HCT116 (cell line): ENCODE results near the gene CIT. TPM values are rescaled to one million over a fixed set of nuclear protein-coding genes. Genes with fewer than 3 reads are reported as not detected.

ENCODE experiments used
- ATAC-seq: fragments of 200-7000 bp; cut with Tn5 transposase; 2 replicates; pipeline ENCODE4 v1.9.1; 2020; ENCODE audit warnings: mild to moderate bottlenecking, moderate library complexity
- BruUV-seq: library from RNA; stranded (reverse); fragments of 400-500 nt; replicated peaks from 2 replicates; lab custom pipeline; 2021; lab: Mats Ljungman, UMichigan
- CTCF ChIA-PET: fragments of 300-600 bp; sonication (Branson Sonifier 250); formaldehyde crosslinking; loops from one replicate; lab custom pipeline; 2021; ENCODE audit warnings: antibody characterized with exemption; lab: Charles Lee
- POLR2A ChIA-PET: fragments of 300-600, 350-600 bp; sonication (Branson Sonifier 250); formaldehyde crosslinking; loops from one replicate; lab custom pipeline; 2021; ENCODE audit warnings: antibody characterized with exemption; lab: Charles Lee
- RAD21 ChIA-PET, 2 experiments: fragments of 300-600 bp; sonication (Branson Sonifier 250); formaldehyde crosslinking; loops; one replicate each; lab custom pipeline; 2023; ENCODE audit warnings: low total read pairs in 2 of 2; ENCODE audit not compliant: uncharacterized antibody in 2 of 2, unreplicated experiment in 2 of 2, low non-redundant PET in 1 of 2; lab: Charles Lee
- DNase-seq: peaks from one replicate; pipeline ENCODE4 v3.0.0-alpha.2; 2010; ENCODE audit warnings: low read depth, low spot score
- H2AFZ ChIP-seq: fragments of 200-600 bp; shearing (Covaris generic), sonication (generic); 2 replicates; pipeline ENCODE4 v1.6.1; 2017; ENCODE audit warnings: low read depth, mixed run types, mixed read lengths, antibody characterized with exemption, low read length; ENCODE audit not compliant: poor library complexity, severe bottlenecking
- H3K27ac ChIP-seq: 2 replicates; pipeline ENCODE4 v1.5.1; 2012; ENCODE audit warnings: low read depth, low read length
- H3K27me3 ChIP-seq: fragments of 200-600 bp; sonication (generic); 2 replicates; pipeline ENCODE4 v1.6.1; 2016; ENCODE audit warnings: mixed run types, low read length, mixed read lengths; ENCODE audit not compliant: insufficient read depth
- H3K36me3 ChIP-seq, 2 experiments: fragments of 200-500 bp in 1 of 2; fragments of 200-600 bp in 1 of 2; sonication (Bioruptor generic) in 1 of 2; sonication (generic) in 1 of 2; 2 replicates each; pipeline versions ENCODE4 v1.5.1 to v1.6.1; 2014 to 2016; ENCODE audit warnings: low read length in 2 of 2, inconsistent platforms in 1 of 2, mixed read lengths in 1 of 2, mixed run types in 1 of 2; ENCODE audit not compliant: insufficient read depth in 2 of 2, control insufficient read depth in 1 of 2
- H3K4me1 ChIP-seq, 2 experiments: fragments of 200-600 bp in 1 of 2; sonication (generic) in 1 of 2; 2 replicates each; pipeline versions ENCODE4 v1.5.1 to v1.6.1; 2012 to 2017; ENCODE audit warnings: low read length in 2 of 2, inconsistent platforms in 1 of 2, mild to moderate bottlenecking in 1 of 2, mixed read lengths in 1 of 2, mixed run types in 1 of 2, moderate library complexity in 1 of 2; ENCODE audit not compliant: insufficient read depth in 2 of 2, control insufficient read depth in 1 of 2
- H3K4me2 ChIP-seq: fragments of 200-600 bp; sonication (generic); 2 replicates; pipeline ENCODE4 v1.6.1; 2017; ENCODE audit warnings: mixed run types, low read length, mixed read lengths
- H3K4me3 ChIP-seq, 2 experiments: fragments of 200-600 bp in 1 of 2; sonication (generic) in 1 of 2; replicated peaks in 1 of 2; 2 replicates each; pipeline ENCODE4 v1.5.1; 2011 to 2016; ENCODE audit warnings: low read length in 2 of 2, control low read depth in 1 of 2, low read depth in 1 of 2, mild to moderate bottlenecking in 1 of 2, mixed read lengths in 1 of 2, mixed run types in 1 of 2
- H3K79me2 ChIP-seq: fragments of 200-600 bp; sonication (generic); 2 replicates; pipeline ENCODE4 v1.6.1; 2017; ENCODE audit warnings: mild to moderate bottlenecking, mixed run types, low read length, moderate library complexity, mixed read lengths; ENCODE audit not compliant: insufficient read depth
- H3K9ac ChIP-seq: fragments of 200-600 bp; sonication (generic); 2 replicates; pipeline ENCODE4 v1.6.1; 2016; ENCODE audit warnings: low read length, mixed read lengths
- H3K9me2 ChIP-seq: fragments of 200-600 bp; sonication (generic), shearing (Covaris generic); 2 replicates; pipeline ENCODE4 v1.6.1; 2017; ENCODE audit warnings: mixed run types, mild to moderate bottlenecking, moderate library complexity; ENCODE audit not compliant: insufficient read depth
- H3K9me3 ChIP-seq, 2 experiments: fragments of 200-500 bp in 1 of 2; fragments of 200-600 bp in 1 of 2; sonication (Bioruptor generic) in 1 of 2; sonication (generic) in 1 of 2; 2 replicates each; pipeline ENCODE4 v1.6.1; 2014 to 2017; ENCODE audit warnings: low read length in 2 of 2, mixed read lengths in 2 of 2, inconsistent platforms in 1 of 2, low read depth in 1 of 2, mild to moderate bottlenecking in 1 of 2, mixed run types in 1 of 2, moderate library complexity in 1 of 2; ENCODE audit not compliant: control insufficient read depth in 1 of 2, insufficient read depth in 1 of 2
- H4K20me1 ChIP-seq: fragments of 200-600 bp; sonication (generic), shearing (Covaris generic); 2 replicates; pipeline ENCODE4 v1.6.1; 2017; ENCODE audit warnings: mixed run types, mild to moderate bottlenecking, moderate library complexity; ENCODE audit not compliant: insufficient read depth
- CBX3 ChIP-seq: IDR thresholded peaks from 2 replicates; pipeline ENCODE4 v1.6.1; 2012; ENCODE audit warnings: low read depth
- CEBPB ChIP-seq: IDR thresholded peaks from 2 replicates; pipeline ENCODE4 v1.6.1; 2012; ENCODE audit warnings: low read depth
- CTCF ChIP-seq, 3 experiments: fragments of 200-600 bp in 1 of 3; sonication (generic) in 1 of 3; IDR thresholded peaks in 2 of 3; conservative IDR thresholded peaks in 1 of 3; 2 replicates each; pipeline ENCODE4 v1.5.1; 2012 to 2017; ENCODE audit warnings: low read depth in 2 of 3, low read length in 2 of 3, antibody characterized with exemption in 1 of 3, borderline replicate concordance in 1 of 3, control low read depth in 1 of 3, mild to moderate bottlenecking in 1 of 3, mixed read lengths in 1 of 3, mixed run types in 1 of 3, moderate library complexity in 1 of 3; ENCODE audit not compliant: insufficient read depth in 1 of 3
- ELF1 ChIP-seq: IDR thresholded peaks from 2 replicates; pipeline ENCODE4 v1.6.1; 2012; ENCODE audit warnings: low read depth, borderline replicate concordance
- EZH2phosphoT487 ChIP-seq: fragments of 200-600 bp; IDR thresholded peaks from 2 replicates; pipeline ENCODE4 v1.6.1; 2018; ENCODE audit warnings: antibody characterized with exemption, borderline replicate concordance
- FOSL1 ChIP-seq: IDR thresholded peaks from 2 replicates; pipeline ENCODE4 v1.6.1; 2012; ENCODE audit warnings: low read depth
- POLR2A ChIP-seq: IDR thresholded peaks from 2 replicates; pipeline ENCODE4 v1.7.0; 2011; ENCODE audit warnings: borderline replicate concordance; ENCODE audit not compliant: insufficient read depth, insufficient read length; ENCODE audit errors: extremely low read depth
- RAD21 ChIP-seq: IDR thresholded peaks from 2 replicates; pipeline ENCODE4 v1.6.1; 2012; ENCODE audit warnings: low read depth, mild to moderate bottlenecking
- SIN3A ChIP-seq: IDR thresholded peaks from 2 replicates; pipeline ENCODE4 v1.6.1; 2012; ENCODE audit warnings: low read depth
- SP1 ChIP-seq: IDR thresholded peaks from 2 replicates; pipeline ENCODE4 v1.6.1; 2012; ENCODE audit warnings: low read depth
- TCF7L2 ChIP-seq: IDR thresholded peaks from 2 replicates; pipeline ENCODE4 v1.7.0; 2011; ENCODE audit warnings: borderline replicate concordance, inconsistent platforms; ENCODE audit not compliant: insufficient read depth, insufficient read length; ENCODE audit errors: extremely low read depth
- ZNF274 ChIP-seq: fragments of 200-500 bp; sonication (Bioruptor generic); IDR thresholded peaks from 2 replicates; pipeline ENCODE4 v1.6.1; 2014; ENCODE audit warnings: mild to moderate bottlenecking, low read depth, low read length, inconsistent platforms
- intact Hi-C: fragments of 100-400 bp; cut with micrococcal nuclease; formaldehyde crosslinking; loops from 2 replicates; pipeline ENCODE4 v1.10.0; 2022
- total RNA-seq: library from RNA; stranded (reverse); gene quantifications from one replicate; pipeline ENCODE4 v1.2.1, GENCODE V29; 2021; ENCODE audit not compliant: unreplicated experiment
- TF ChIP-seq, protein P1 (sequence below): IDR thresholded peaks from 2 replicates; pipeline ENCODE4 v1.6.1; 2012; ENCODE audit warnings: low read depth
- TF ChIP-seq, protein P2 (sequence below): IDR thresholded peaks from 2 replicates; pipeline ENCODE4 v1.6.1; 2011; ENCODE audit warnings: mild to moderate bottlenecking, low read length, moderate library complexity; ENCODE audit not compliant: insufficient replicate concordance; ENCODE audit errors: extremely low read depth
- TF ChIP-seq, protein P3 (sequence below): IDR thresholded peaks from 2 replicates; pipeline ENCODE4 v1.6.1; 2012
- TF ChIP-seq, protein P4 (sequence below): IDR thresholded peaks from 2 replicates; pipeline ENCODE4 v1.6.1; 2012

CIT gene
- total RNA-seq, 1 experiment from 2014 or later, result 54.2 TPM

DNA sequence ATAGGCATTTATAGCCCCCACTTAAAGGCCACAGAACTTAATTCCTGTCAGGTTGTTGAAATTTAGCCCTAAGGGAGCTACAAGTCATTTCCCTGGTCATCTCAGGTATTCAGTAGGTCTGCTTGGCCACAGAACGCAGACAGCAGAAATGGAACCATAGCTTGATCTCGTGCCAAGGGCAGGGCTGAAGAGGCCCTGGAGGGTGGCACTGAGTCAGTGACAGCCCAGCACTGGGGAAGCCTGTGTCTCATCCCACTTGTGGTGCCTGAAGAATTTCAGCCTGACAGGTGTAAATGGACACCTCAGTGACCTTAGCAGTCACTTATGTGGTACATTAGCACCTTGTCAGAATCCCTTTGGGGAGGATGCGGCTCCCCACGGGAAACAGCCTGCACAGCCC lies 202.6 kb downstream of the CIT start:
- Histone ChIP-seq H4K20me1 (no peaks in the 10 kb centered on the region), H3K4me1 (peaks cover 0 to 2% of the 10 kb centered on the region in 2 experiments; a peak in 1 of 4 replicates), H3K27me3 (no peaks in the 10 kb centered on the region), H3K9me2 (no peaks in the 10 kb centered on the region), H3K79me2 (peaks cover 25% of the 10 kb centered on the region), H3K4me2 (no peak overlapping the region), H3K36me3 (peaks cover 47 to 84% of the 10 kb centered on the region in 2 experiments), H2AFZ (no peak overlapping the region), H3K9ac (no peak overlapping the region), H3K27ac (no peak overlapping the region), H3K4me3 (no peak overlapping the region), H3K9me3 (no peaks in the 10 kb centered on the region)
- DNase-seq (no peak), ATAC-seq (no peak; the same call in 1 of the 2 replicates)
- CTCF ChIA-PET, result no interaction called here
- no peak for TF ChIP-seq ELF1
- TF ChIP-seq CTCF (IDR thresholded peaks at IDR 0.05 in 2 of 3, conservative IDR thresholded peaks at IDR 0.05 in 1 of 3; ENCODE audit: borderline replicate concordance in 1 of 3, insufficient read depth in 1 of 3, low read depth in 2 of 3, low read length in 2 of 3), result no peak
- no peak for TF ChIP-seq SP1
- TF ChIP-seq, protein P1, sequence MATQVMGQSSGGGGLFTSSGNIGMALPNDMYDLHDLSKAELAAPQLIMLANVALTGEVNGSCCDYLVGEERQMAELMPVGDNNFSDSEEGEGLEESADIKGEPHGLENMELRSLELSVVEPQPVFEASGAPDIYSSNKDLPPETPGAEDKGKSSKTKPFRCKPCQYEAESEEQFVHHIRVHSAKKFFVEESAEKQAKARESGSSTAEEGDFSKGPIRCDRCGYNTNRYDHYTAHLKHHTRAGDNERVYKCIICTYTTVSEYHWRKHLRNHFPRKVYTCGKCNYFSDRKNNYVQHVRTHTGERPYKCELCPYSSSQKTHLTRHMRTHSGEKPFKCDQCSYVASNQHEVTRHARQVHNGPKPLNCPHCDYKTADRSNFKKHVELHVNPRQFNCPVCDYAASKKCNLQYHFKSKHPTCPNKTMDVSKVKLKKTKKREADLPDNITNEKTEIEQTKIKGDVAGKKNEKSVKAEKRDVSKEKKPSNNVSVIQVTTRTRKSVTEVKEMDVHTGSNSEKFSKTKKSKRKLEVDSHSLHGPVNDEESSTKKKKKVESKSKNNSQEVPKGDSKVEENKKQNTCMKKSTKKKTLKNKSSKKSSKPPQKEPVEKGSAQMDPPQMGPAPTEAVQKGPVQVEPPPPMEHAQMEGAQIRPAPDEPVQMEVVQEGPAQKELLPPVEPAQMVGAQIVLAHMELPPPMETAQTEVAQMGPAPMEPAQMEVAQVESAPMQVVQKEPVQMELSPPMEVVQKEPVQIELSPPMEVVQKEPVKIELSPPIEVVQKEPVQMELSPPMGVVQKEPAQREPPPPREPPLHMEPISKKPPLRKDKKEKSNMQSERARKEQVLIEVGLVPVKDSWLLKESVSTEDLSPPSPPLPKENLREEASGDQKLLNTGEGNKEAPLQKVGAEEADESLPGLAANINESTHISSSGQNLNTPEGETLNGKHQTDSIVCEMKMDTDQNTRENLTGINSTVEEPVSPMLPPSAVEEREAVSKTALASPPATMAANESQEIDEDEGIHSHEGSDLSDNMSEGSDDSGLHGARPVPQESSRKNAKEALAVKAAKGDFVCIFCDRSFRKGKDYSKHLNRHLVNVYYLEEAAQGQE, result no peak
- TF ChIP-seq CBX3, result no peak
- no peak for TF ChIP-seq POLR2A
- no peak for TF ChIP-seq TCF7L2
- TF ChIP-seq EZH2phosphoT487, result no peak
- TF ChIP-seq, protein P2, sequence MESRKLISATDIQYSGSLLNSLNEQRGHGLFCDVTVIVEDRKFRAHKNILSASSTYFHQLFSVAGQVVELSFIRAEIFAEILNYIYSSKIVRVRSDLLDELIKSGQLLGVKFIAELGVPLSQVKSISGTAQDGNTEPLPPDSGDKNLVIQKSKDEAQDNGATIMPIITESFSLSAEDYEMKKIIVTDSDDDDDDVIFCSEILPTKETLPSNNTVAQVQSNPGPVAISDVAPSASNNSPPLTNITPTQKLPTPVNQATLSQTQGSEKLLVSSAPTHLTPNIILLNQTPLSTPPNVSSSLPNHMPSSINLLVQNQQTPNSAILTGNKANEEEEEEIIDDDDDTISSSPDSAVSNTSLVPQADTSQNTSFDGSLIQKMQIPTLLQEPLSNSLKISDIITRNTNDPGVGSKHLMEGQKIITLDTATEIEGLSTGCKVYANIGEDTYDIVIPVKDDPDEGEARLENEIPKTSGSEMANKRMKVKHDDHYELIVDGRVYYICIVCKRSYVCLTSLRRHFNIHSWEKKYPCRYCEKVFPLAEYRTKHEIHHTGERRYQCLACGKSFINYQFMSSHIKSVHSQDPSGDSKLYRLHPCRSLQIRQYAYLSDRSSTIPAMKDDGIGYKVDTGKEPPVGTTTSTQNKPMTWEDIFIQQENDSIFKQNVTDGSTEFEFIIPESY, result no peak
- TF ChIP-seq RAD21, result no peak
- no peak for TF ChIP-seq CEBPB
- no peak for TF ChIP-seq SIN3A
- TF ChIP-seq, protein P3, sequence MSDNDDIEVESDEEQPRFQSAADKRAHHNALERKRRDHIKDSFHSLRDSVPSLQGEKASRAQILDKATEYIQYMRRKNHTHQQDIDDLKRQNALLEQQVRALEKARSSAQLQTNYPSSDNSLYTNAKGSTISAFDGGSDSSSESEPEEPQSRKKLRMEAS, result no peak
- no peak for TF ChIP-seq ZNF274
- TF ChIP-seq, protein P4, sequence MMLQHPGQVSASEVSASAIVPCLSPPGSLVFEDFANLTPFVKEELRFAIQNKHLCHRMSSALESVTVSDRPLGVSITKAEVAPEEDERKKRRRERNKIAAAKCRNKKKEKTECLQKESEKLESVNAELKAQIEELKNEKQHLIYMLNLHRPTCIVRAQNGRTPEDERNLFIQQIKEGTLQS, result no peak
- no peak for TF ChIP-seq FOSL1
- no TSS peak for BruUV-seq
- POLR2A ChIA-PET, result no interaction called here
- RAD21 ChIA-PET, result no interaction called here
- intact Hi-C loops, result no loop called here
